Thoracic aorta (tissue), 2 donors: ENCODE measurements around the gene ZNF213. TPM values are rescaled to one million over a fixed set of nuclear protein-coding genes. Genes with fewer than 3 reads are reported as not detected.

Experiments
- ATAC-seq: fragments of 150-250 bp; one replicate; pipeline ENCODE4 v1.8.0; 2017; ENCODE audit warnings: low read depth; ENCODE audit not compliant: insufficient number of reproducible peaks, low FRiP score
- DNase-seq: peaks from one replicate; pipeline ENCODE4 v3.0.0-alpha.2; 2020; ENCODE audit warnings: low spot score
- H3K27ac ChIP-seq, 2 donors: fragments of 200-600 bp; sonication (generic); 1 replicate in 1 of 2; 2 replicates in 1 of 2; pipeline ENCODE4 v1.5.1; 2016; ENCODE audit warnings: mild to moderate bottlenecking in 2 of 2, moderate library complexity in 2 of 2
- H3K27me3 ChIP-seq: fragments of 200-600 bp; sonication (generic); replicated peaks from 2 replicates; pipeline ENCODE4 v1.6.0; 2016; ENCODE audit warnings: mild to moderate bottlenecking; ENCODE audit not compliant: insufficient read depth
- H3K36me3 ChIP-seq: fragments of 200-600 bp; sonication (generic); one replicate; pipeline ENCODE4 v1.5.1; 2016
- H3K4me1 ChIP-seq, 2 donors: fragments of 200-600 bp; sonication (generic); 1 replicate in 1 of 2; 2 replicates in 1 of 2; pipeline versions ENCODE4 v1.5.1 to v1.6.0; 2016; ENCODE audit warnings: low read depth in 2 of 2, mild to moderate bottlenecking in 1 of 2; ENCODE audit not compliant: control insufficient read depth in 1 of 2
- H3K4me3 ChIP-seq: fragments of 200-600 bp; sonication (generic); 2 replicates; pipeline ENCODE4 v1.5.1; 2016; ENCODE audit warnings: mild to moderate bottlenecking
- H3K9me3 ChIP-seq: fragments of 200-600 bp; sonication (generic); 2 replicates; pipeline ENCODE4 v1.5.1; 2016
- total RNA-seq, 2 donors: library from RNA; depleted of rRNA; stranded (reverse); fragments of >200 nt; gene quantifications; one replicate each; pipeline versions ENCODE4 v1.1.0 to v1.2.3, GENCODE V29; 2016
- TF ChIP-seq, protein P1 (sequence below): fragments of 200-600 bp; sonication (generic); IDR thresholded peaks from one replicate; pipeline ENCODE4 v1.5.1; 2019; ENCODE audit warnings: antibody characterized with exemption

Gene ZNF213
- total RNA-seq, 2 donors from 2014 or later = 5.9 to 16.2 TPM

DNA sequence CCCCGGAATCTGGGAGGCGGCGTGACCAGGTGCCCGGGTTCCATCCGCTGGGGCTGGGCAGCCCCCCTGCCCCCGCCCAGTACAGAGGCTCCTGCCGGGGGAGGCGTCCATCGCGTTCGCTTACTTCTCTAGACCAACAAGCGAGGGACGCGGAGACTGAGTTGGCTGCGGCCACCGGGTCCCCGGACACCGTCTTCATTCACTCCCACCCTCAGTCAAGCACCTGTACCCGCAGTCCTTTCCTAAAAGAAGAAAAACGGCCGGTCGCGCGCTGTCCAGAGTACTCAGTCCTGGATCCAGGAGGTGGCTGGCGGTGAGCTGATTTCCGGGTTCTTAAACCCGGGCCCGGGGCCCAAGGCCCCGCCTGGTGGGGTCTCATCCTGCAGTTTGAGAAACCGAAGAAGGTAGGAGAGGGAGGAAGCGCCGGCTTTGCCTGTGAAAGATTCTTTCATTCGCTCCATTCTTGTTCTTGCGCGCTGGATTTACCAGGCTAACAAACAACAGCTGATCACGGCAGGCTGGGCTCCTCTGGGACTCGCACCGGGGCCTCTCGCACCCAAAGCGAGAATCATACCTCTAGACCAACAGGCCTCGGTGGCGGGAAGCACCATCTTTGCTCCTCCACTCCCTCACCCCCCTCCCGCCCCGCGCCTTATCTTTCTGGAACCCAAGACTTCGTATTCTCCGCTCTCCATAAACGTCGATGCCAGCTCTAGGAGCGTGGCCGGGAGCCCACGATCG is 35.8 kb downstream of the ZNF213 start:
- TF ChIP-seq, protein P1, sequence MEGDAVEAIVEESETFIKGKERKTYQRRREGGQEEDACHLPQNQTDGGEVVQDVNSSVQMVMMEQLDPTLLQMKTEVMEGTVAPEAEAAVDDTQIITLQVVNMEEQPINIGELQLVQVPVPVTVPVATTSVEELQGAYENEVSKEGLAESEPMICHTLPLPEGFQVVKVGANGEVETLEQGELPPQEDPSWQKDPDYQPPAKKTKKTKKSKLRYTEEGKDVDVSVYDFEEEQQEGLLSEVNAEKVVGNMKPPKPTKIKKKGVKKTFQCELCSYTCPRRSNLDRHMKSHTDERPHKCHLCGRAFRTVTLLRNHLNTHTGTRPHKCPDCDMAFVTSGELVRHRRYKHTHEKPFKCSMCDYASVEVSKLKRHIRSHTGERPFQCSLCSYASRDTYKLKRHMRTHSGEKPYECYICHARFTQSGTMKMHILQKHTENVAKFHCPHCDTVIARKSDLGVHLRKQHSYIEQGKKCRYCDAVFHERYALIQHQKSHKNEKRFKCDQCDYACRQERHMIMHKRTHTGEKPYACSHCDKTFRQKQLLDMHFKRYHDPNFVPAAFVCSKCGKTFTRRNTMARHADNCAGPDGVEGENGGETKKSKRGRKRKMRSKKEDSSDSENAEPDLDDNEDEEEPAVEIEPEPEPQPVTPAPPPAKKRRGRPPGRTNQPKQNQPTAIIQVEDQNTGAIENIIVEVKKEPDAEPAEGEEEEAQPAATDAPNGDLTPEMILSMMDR = no peak
- Histone ChIP-seq H3K27me3 (peaks cover 29% of the 10 kb centered on the region), H3K36me3 (no peaks in the 10 kb centered on the region), H3K27ac (no peak overlapping the region), H3K9me3 (no peaks in the 10 kb centered on the region), H3K4me3 (peak overlapping the region; percentile 53), H3K4me1 (peaks cover 0 to 15% of the 10 kb centered on the region in 2 donors)
- ATAC-seq (no peak), DNase-seq (no peak)

DNA sequence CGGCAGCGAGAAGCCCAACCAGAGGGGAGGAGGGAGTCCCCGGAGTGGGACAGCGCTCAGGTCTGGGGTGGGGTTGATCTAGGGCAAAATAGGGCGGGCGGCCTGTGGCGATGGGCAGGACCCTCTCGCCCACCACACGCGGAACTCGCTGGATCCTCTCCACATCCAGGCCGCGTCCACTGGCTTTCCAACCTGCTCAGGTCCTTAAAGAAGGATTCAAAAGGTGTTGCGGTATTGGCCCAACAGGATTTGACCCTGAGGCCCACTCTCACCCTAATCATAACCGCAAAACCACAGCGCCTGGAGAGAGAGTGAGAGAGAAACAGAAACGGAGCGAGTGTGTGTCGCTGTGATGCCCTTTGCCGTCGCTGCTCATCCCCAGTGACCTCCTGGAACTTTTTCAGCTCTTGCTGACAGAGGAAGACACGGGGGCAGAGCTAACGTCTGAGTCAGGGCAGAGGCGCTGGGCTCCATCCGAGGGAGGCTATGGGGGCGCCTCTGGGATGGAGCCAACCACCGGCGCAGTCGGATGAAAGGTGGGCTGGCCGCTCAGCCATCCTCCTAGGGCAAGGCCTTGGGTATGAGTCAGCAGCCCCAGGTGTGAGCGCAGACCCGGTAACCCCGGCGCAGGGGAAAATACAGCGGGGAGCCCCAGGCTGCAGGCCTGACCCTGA is 36.5 kb downstream of the ZNF213 start:
- TF ChIP-seq, protein P1 = no peak

GRCh38 chr16:3171855-3172593 is 37.2 kb downstream of the ZNF213 start:
- Histone ChIP-seq H3K4me3 (no peak overlapping the region), H3K27me3 (peaks cover 39% of the 10 kb centered on the region), H3K36me3 (no peaks in the 10 kb centered on the region), H3K27ac (no peak overlapping the region), H3K4me1 (peaks cover 0 to 15% of the 10 kb centered on the region in 2 donors), H3K9me3 (no peaks in the 10 kb centered on the region)
- TF ChIP-seq, protein P1 = no peak
- DNase-seq (no peak), ATAC-seq (no peak)

More for the DNA sequence above, 36.5 kb downstream of the ZNF213 start:
- peaks cover 0 to 15% of the 10 kb centered on the region in 2 donors for H3K4me1 ChIP-seq
- DNase-seq = no peak
- no peak overlapping the region for H3K27ac ChIP-seq
- H3K27me3 ChIP-seq = peaks cover 37% of the 10 kb centered on the region
- no peaks in the 10 kb centered on the region for H3K9me3 ChIP-seq
- H3K36me3 ChIP-seq = no peaks in the 10 kb centered on the region
- H3K4me3 ChIP-seq = peak overlapping the region; percentile 53
- ATAC-seq = no peak

- H3K4me1 ChIP-seq = peaks cover 0 to 15% of the 10 kb centered on the region in 2 donors
- H3K27me3 ChIP-seq = peaks cover 39% of the 10 kb centered on the region
- H3K9me3 ChIP-seq = no peaks in the 10 kb centered on the region
- no peak overlapping the region for H3K4me3 ChIP-seq
- no peak for ATAC-seq
- no peaks in the 10 kb centered on the region for H3K36me3 ChIP-seq
- no peak for DNase-seq
- no peak overlapping the region for H3K27ac ChIP-seq
- TF ChIP-seq, protein P1 = no peak
These were observed 39.2 kb downstream of the ZNF213 start for GRCh38 chr16:3173892-3174617.
